HG03060 (cell line): ENCODE measurements around the gene DLX6.
"Not testable (repeated sequence)": the region's sequence is repeated elsewhere in the genome, so short reads cannot be mapped to it uniquely, and the experiment has no call there.

Source experiments
- ATAC-seq: cut with Tn5 transposase; IDR thresholded peaks from one replicate; pipeline ENCODE4 v1.9.1; 2021; ENCODE audit warnings: low read depth, moderate number of reproducible peaks; ENCODE audit not compliant: unreplicated experiment

DLX6 gene

GRCh38 chr7:97021747-97022490, 16.6 kb downstream of the DLX6 start:
- ATAC-seq, result no peak

GRCh38 chr7:97022491-97023306, 17.3 kb downstream of the DLX6 start:
- no peak for ATAC-seq

- no peak for ATAC-seq
Observed at GRCh38 chr7:97024209-97025129, 19.1 kb downstream of the DLX6 start, which contains the start of gene DLX5. Gene DLX5, minus strand, starts transcription at chr7:97024831. Its CDS starts 208 bp downstream, at chr7:97024623.

GRCh38 chr7:97025130-97025499, 19.8 kb downstream of the DLX6 start:
- ATAC-seq, result no peak

- no peak for ATAC-seq
Observed at GRCh38 chr7:97025983-97026714, 20.8 kb downstream of the DLX6 start.

- no peak for ATAC-seq
Observed at GRCh38 chr7:97026715-97027426, 21.5 kb downstream of the DLX6 start.

- ATAC-seq, result peak; percentile 69
Observed at GRCh38 chr7:97027427-97028234, 22.3 kb downstream of the DLX6 start.

- ATAC-seq, result not testable (repeated sequence)
Observed at GRCh38 chr7:97034213-97034852, 29.0 kb downstream of the DLX6 start.

GRCh38 chr7:97039374-97040065, 34.2 kb downstream of the DLX6 start:
- ATAC-seq, result no peak

GRCh38 chr7:97043281-97043680, 37.9 kb downstream of the DLX6 start:
- no peak for ATAC-seq
